GM12891 (cell line): Measurements from ENCODE around the gene KCNJ14.
"Not testable (repeated sequence)": the region's sequence is repeated elsewhere in the genome, so short reads cannot be mapped to it uniquely, and the experiment has no call there.

Experiments
- DNase-seq: peaks from one replicate; pipeline ENCODE4 v3.0.0; 2011; ENCODE audit warnings: low spot score; ENCODE audit not compliant: insufficient read length
- FAIRE-seq: peaks from 2 replicates; lab custom pipeline; 2011; peaks lifted over from hg19 to GRCh38; lab: Jason Lieb, UNC
- PAX5 ChIP-seq: IDR thresholded peaks from 2 replicates; pipeline ENCODE4 v1.6.1; 2011; ENCODE audit warnings: low read length, moderate library complexity, mild to moderate bottlenecking; ENCODE audit not compliant: insufficient read depth, severe bottlenecking
- POLR2A ChIP-seq: IDR thresholded peaks from 2 replicates; pipeline ENCODE4 v1.6.1; 2011; ENCODE audit warnings: low read depth, low read length, control low read depth
- POLR2AphosphoS5 ChIP-seq: IDR thresholded peaks from 2 replicates; pipeline ENCODE4 v1.6.1; 2011; ENCODE audit warnings: low read depth, low read length, control low read depth
- POU2F2 ChIP-seq: IDR thresholded peaks from 2 replicates; pipeline ENCODE4 v1.6.1; 2011; ENCODE audit warnings: low read depth, mild to moderate bottlenecking, control low read depth, low read length, moderate library complexity
- SPI1 ChIP-seq: IDR thresholded peaks from 2 replicates; pipeline ENCODE4 v1.6.1; 2011; ENCODE audit warnings: low read depth, low read length, control low read depth
- TAF1 ChIP-seq: IDR thresholded peaks from 2 replicates; pipeline ENCODE4 v1.6.1; 2011; ENCODE audit warnings: low read depth, low read length, control low read depth

The KCNJ14 gene

GRCh38 chr19:48483301-48483700 lies 27.9 kb downstream of the KCNJ14 start:
- DNase-seq: no peak
- TF ChIP-seq POLR2AphosphoS5: no peak
- no peak for TF ChIP-seq SPI1
- TF ChIP-seq TAF1: no peak
- FAIRE-seq: no peak

GRCh38 chr19:48484247-48484893 lies 29.0 kb downstream of the KCNJ14 start:
- no peak for DNase-seq
- no peak for FAIRE-seq
- TF ChIP-seq PAX5 (no peak), POLR2A (no peak), TAF1 (no peak), SPI1 (no peak), POU2F2 (no peak), POLR2AphosphoS5 (no peak)

- FAIRE-seq: no peak
- TF ChIP-seq SPI1: no peak
- no peak for TF ChIP-seq PAX5
- no peak for TF ChIP-seq POU2F2
- no peak for TF ChIP-seq POLR2A
- TF ChIP-seq TAF1: no peak
- no peak for TF ChIP-seq POLR2AphosphoS5
- no peak for DNase-seq
Measured at GRCh38 chr19:48484931-48485612, 29.7 kb downstream of the KCNJ14 start.

- not testable (repeated sequence) for FAIRE-seq, DNase-seq
Measured at GRCh38 chr19:48486706-48487105, 31.3 kb downstream of the KCNJ14 start.

- TF ChIP-seq PAX5 (no peak), POU2F2 (no peak), TAF1 (no peak), POLR2A (no peak), SPI1 (no peak), POLR2AphosphoS5 (no peak)
- FAIRE-seq (no peak), DNase-seq (no peak)
Measured at GRCh38 chr19:48487544-48487943, 32.2 kb downstream of the KCNJ14 start.

GRCh38 chr19:48487948-48488347 lies 32.6 kb downstream of the KCNJ14 start:
- FAIRE-seq (no peak), DNase-seq (no peak)
- no peak for TF ChIP-seq POLR2AphosphoS5
- no peak for TF ChIP-seq POLR2A
- no peak for TF ChIP-seq PAX5
- no peak for TF ChIP-seq TAF1

DNA sequence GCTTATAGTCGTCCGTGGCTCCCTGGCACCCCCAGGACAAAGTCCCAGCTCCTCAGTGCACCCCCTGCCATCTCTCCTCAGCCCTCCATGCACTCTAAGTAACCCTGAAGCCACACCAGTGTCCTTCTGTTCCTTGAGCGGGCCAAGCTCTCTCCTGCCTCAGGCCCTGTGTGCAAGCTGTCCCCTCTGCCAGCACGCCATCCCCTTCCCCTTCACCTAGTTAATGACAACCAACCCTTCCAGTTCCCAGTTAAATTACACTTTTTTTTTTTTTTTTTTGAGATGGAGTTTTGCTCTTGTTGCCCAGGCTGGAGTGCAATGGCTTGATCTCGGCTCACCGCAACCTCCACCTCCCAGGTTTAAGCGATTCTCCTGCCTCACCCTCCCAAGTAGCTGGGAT lies 33.1 kb downstream of the KCNJ14 start:
- not testable (repeated sequence) for DNase-seq, FAIRE-seq

DNA sequence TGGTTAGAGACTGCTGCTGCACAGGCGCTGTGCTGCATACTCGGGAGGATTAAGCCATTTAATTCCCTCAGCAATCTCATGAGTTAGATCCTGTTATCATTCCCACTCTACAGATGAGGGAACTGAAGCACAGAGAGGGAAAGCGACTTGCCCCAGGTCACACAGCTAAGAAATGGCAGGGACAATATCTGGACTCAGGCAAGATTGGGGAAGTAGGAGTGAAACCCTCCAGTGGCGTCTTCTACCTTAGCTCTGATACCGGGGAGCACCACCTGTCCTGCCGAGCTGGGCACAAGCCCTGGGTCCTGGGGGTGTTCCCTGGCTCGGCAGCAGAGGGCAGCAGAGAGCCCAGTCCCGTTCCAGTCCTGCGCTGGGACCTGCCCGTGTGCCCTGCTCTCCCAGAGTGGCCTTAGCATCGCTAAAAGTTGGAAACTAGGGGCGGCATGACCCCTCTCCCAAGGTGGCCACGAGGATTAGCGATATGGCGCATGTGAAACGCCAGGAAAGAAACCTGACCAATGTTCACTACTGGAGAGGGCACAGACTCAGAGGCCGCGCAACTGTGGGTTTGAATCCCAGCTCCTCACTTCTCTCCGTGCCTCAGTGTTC lies 34.3 kb downstream of the KCNJ14 start:
- FAIRE-seq (peak; percentile 89), DNase-seq (peak; percentile 90)
- no peak for TF ChIP-seq TAF1
- TF ChIP-seq POLR2A: no peak
- TF ChIP-seq POLR2AphosphoS5: no peak
- TF ChIP-seq POU2F2: no peak
- no peak for TF ChIP-seq PAX5
- TF ChIP-seq SPI1: peak; percentile 81

- TF ChIP-seq POLR2AphosphoS5 (no peak), POU2F2 (no peak), TAF1 (no peak), POLR2A (no peak), PAX5 (no peak), SPI1 (no peak)
- DNase-seq (peak; percentile 95), FAIRE-seq (peak; percentile 78)
Measured at GRCh38 chr19:48490981-48491792, 35.8 kb downstream of the KCNJ14 start.

GRCh38 chr19:48491793-48492123 lies 36.4 kb downstream of the KCNJ14 start:
- TF ChIP-seq SPI1 (no peak), TAF1 (no peak), POLR2AphosphoS5 (no peak), PAX5 (no peak), POLR2A (no peak), POU2F2 (no peak)
- FAIRE-seq: no peak

More at GRCh38 chr19:48491793-48492123, 36.4 kb downstream of the KCNJ14 start:
- DNase-seq: no peak
